Measurements from ENCODE around the gene TYW5.

TYW5 gene

DNA sequence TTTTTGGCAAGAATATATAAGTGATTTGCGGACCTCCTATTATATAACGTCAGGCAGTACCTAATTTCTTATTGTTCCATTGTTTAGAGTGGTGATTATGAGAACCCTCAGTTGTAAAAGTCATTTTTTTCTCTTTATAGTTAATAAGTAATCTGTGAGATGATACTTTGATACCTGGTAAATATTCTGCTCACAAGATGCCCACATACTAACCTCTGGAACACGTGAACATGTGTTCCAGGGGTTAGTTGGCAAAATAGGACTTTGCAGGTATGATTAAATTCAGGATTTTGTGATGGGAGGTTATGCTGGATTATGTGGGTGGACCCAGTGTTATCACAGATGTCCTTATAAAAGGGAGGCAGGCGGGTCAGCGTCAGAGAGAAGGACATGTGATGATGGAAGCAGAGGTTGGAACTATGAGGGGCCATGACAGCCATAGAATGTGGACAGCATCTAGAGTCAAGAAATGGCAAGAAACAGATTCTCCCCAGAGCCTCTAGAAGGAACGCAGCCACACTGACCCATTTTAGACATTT is 16.9 kb upstream of the TYW5 start:
- no peak for DNase-seq

DNA sequence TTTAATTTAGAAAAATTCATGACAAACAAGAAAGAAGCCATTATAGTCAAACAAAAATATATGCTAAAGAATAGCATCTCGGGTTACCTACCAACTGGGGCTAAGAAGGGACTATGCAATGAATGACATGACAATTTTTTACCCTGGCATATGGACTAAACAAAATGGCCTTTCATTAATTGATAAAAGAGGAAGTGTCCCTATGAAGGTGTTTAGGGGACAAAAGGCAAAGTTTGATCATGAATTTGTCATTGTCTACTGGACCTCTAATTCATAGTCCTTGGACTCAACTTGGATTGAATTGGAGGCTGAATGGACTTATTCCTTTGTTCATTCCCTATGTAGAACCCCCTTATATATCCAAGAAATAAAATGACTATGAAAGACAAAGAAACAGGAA is 12.8 kb upstream of the TYW5 start:
- no peak for DNase-seq

- DNase-seq, result no peak
Observed at GRCh38 chr2:199966976-199967375, 11.7 kb upstream of the TYW5 start.

DNA sequence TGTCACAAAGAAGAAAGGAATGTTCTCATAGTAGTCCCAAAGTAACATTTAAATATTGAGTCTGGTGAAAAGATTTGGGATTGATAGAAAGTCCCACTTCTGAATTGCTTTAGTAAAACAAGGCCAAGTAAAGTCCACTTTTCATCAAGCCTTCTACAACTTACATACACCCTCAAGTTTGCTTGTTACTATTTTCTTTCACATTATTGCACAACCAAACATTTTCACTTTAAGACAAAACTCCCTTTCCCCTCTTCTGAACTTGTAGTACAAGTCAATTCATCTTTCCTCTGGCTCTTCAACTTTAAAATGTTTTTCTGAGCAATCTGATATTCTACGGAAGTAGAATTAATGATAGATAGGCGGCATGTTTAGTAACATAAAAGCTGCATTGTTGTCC is 11.1 kb upstream of the TYW5 start:
- no peak for DNase-seq

DNA sequence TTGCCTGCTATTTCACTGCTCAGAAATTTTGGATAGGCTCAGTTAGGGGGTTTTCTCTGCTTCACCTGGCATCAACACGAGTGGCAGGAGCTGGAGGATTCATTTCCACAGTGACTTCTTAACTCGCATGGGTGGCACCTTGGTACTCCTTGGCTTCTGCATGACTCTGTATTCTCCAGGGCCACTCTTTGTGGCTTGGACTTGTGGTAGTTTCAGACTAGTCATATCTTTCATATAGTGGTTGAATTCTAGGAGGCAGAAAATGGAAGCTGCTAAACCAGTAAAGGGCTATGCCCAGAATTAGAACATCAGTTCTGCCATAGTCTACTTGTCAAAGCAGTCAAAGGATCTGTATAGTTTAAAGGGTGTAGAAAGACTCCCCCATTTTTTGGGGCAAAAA is 6.9 kb upstream of the TYW5 start:
- no peak for DNase-seq

GRCh38 chr2:199958014-199958413 is 2.7 kb upstream of the TYW5 start:
- DNase-seq, result no peak

GRCh38 chr2:199956062-199956380 is 730 bp upstream of the TYW5 start:
- no peak for DNase-seq

GRCh38 chr2:199955007-199955338 is 318 bp downstream of the TYW5 start:
- no peak for DNase-seq

- DNase-seq, result no peak
Observed at GRCh38 chr2:199951023-199951422, 4.3 kb downstream of the TYW5 start.

GRCh38 chr2:199950396-199950795 is 4.9 kb downstream of the TYW5 start:
- no peak for DNase-seq

- DNase-seq, result no peak
Observed at GRCh38 chr2:199946836-199947235, 8.5 kb downstream of the TYW5 start.

DNA sequence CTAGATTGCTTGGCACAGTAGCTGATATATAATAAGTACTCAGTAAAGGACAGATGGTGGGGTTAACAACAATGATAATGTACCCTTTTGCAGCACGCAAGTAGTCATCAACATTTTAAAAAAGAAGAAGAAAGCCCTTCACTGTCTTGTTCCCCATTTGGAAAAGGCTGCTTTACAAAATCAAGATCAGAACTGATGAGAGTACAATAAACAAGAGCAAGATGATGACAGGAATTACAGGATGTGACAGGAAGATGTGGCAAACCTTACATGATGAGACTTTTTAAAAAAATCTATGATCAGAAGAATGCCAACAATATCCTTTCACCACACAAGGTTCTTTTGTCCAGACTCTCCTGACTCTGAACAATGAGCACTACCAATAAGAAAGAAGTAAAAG is 9.1 kb downstream of the TYW5 start:
- DNase-seq, result no peak

DNA sequence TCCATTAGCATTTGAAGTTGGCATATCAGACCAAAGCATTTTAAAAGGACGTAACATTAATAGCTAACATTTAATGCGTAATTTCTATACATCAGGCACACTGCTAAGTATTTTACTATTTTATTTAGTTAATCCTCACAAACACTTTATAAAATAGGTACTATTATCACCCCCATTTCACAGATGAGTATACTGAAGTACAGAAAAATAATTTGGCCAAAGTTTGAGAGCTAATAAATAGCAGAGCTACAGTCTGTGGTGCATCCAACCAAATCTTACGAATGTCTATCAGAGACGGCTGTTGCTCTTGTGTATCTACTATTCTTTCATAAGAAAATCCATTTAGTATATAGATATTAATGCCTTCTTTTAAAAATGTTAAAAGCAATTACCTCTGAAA is 11.9 kb downstream of the TYW5 start:
- no peak for DNase-seq

DNA sequence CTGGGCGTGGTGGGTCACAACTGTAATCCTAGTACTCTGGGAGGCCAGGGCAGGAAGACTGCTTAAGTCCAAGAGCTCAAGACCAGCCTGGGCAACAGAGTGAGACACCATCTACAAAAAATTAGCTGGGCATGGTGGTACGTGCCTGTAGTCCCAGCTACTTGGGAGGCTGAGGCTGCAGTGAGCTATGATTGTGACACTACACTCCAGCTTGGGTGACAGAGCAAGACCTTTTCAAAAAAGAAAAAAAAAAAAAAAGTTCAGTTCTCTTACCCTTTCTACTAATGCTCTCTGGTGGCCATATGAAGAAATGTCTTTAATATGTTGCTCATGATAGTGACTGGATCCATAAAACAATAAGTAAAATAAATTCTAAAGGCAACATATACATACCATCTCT is 14.9 kb downstream of the TYW5 start:
- no peak for DNase-seq

DNA sequence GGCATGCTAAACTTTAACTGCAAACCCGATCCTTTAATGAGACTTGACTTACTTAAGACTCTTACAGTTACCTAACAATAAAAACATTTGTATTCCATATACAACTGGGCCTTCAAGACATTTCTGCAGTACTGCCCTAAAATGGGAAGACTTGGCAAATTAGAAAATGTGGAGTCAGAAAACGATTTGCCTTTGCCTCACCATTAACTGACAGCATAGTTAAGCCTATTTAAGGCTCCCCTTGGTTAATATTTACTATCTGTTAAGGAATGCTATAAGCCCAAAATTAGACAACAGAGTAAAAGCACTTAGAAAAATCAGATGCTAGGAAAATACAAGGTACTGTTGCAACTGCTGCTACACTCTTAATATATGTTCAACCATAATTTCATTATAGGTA is 18.7 kb downstream of the TYW5 start:
- DNase-seq, result no peak

DNA sequence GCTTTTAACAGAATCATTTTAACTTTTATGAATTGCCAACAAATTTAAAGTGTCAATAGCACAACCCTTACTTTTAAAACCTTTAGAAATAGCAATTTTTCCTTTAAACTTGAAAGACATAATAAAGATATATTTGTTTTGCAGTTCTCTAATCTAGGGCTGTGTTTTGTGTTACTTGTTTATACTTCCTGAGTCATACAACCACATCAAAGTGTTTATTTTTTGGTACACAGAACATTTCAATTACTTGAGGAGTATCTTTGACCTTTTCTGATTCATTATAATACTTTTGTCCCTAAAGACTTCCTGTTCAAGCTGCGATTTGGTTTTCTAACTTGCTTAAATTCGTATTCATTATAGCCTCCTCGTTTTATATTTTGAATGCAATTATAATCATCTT is 21.8 kb downstream of the TYW5 start:
- DNase-seq, result no peak

DNA sequence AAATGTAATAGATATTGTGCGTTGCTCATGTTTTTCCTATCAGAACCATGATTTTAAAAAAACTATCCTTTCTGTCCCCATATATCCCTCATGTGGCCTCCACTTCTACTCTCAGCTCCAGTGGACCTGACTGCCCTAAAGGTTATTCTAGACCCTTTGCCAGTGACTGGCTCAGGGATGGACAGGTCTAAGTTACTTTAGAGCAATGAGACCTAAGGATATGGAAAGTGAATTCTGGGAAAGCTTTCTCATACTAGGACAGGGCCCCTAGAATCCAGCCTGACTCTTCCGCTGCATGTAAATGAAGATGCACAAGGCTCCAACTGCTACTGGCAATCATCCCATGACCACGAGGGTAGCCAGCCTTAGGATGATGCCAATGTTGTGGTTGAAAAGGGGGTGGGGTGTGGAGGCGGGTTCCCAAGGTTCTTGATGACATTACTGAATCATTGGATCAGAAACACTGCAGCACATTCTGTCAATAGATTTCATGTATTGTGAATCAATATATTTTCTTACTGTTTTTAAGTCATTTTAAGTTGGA is 22.9 kb downstream of the TYW5 start:
- no peak for DNase-seq

DNA sequence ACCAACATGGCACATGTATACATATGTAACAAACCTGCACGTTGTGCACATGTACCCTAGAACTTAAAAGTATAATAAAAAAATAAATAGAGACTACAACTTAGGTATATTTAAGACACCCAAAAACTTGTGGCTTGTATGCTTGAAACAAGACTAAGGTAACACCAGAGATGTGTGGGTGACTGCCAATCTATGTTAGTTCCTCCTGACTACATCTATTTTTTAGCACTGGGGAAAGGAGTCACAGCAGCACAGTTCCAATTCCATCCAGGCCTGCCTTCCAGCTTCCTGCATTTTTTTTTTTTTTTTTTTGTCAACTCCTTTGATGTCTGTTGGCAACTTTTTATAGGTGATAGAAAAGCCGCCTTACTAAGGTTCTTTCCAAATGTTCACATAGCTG is 26.0 kb downstream of the TYW5 start:
- no peak for DNase-seq

GRCh38 chr2:199928626-199929025 is 26.7 kb downstream of the TYW5 start:
- no peak for DNase-seq

- no peak for DNase-seq
Observed at GRCh38 chr2:199928226-199928625, 27.1 kb downstream of the TYW5 start.

GRCh38 chr2:199926806-199927205 is 28.5 kb downstream of the TYW5 start:
- DNase-seq, result no peak

DNA sequence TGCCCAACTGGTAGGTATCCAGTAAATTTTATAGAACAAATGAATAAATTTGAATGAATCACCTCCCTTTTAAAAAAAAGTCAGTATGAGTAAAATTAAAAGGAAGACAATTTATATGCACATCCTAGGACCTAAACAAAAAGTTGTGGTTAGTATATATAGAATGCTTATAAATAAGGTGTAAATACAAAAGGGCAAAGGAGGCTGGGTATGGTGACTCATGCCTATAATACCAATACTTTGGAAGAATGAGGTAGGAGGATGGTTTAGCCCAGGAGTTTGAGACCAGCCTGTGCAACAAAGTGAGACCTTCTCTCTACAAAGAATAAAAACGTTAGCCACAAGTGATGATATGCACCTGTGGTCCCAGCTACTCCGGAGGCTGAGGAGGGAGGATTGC is 31.4 kb downstream of the TYW5 start:
- no peak for DNase-seq

DNA sequence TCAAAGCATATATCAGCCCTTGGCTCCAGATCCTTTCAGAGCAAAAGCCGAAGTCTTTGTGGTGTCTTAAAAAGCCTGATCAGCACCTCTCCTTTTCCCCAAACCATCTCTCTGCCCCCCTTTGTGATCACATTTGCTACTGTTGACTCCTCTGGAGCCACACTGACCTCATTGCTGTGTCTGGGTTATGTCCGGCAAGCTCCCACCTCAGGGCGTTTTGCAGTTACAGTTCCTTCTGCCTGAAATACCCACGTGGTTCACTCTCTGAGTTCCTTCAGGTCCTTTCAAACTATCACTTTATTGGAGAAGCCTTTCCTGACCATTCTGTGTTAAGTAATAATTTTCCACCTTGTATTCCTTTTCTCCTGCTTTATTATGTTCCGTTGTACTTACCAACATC is 32.4 kb downstream of the TYW5 start:
- no peak for DNase-seq

GRCh38 chr2:199916980-199917379 is 38.3 kb downstream of the TYW5 start:
- no peak for DNase-seq

DNA sequence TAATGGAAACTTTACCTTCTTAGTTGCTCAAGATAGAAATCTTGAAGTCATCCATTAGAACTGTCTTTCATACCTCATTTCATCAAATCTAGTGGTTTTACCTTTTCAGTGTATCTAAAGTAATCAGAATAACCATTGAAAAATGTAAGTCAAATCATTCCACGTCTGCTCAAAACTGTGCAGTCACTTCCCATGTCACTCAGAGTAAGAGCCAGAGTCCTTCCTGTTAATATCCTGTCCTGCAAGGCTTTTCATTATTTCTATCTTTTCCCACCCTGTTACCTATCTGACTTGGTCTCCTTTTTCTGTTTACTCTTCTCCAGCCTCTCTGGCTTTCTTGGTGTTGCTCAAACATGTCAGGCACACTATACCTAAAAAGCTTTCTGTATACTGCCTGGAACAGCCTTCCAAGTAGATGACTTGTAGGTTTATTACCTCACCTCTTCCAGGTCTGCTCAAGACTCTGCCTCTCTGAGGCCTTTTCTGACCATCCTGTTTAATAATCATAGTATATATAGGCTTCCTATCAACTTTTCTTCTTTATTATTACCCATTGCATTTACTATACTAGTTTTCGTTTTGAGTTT is 40.8 kb downstream of the TYW5 start:
- DNase-seq, result no peak

All from activated CD8-positive, alpha-beta memory T cell treated with anti-CD3 and anti-CD28 coated beads, Interleukin-2, amount 50 U/mL, for 48 hours (primary cell).